Naive thymus-derived CD4-positive, alpha-beta T cell (primary cell): ENCODE results near the gene ACBD7. TPM values are rescaled to one million over a fixed set of nuclear protein-coding genes. Genes with fewer than 3 reads are reported as not detected.

ENCODE experiments used
- ATAC-seq: fragments of 150-1000 bp; cut with Tn5 transposase; 2 replicates; pipeline ENCODE4 v1.10.0; 2021; ENCODE audit warnings: mild to moderate bottlenecking, moderate library complexity
- CTCF ChIA-PET: fragments of 350-600 bp; sonication (Branson Sonifier 250); formaldehyde crosslinking; loops from one replicate; lab custom pipeline; 2021; ENCODE audit warnings: antibody characterized with exemption; lab: Charles Lee
- POLR2A ChIA-PET: fragments of 350-600 bp; sonication (Branson Sonifier 250); formaldehyde crosslinking; loops from one replicate; lab custom pipeline; 2021; ENCODE audit warnings: antibody characterized with exemption, inconsistent platforms; lab: Charles Lee
- DNase-seq, 9 donors: peaks; one replicate each; pipeline versions ENCODE4 v3.0.0 to v3.0.0-alpha.2; 2020 to 2022; ENCODE audit warnings: mixed read lengths in 1 of 9
- H3K27ac ChIP-seq: one replicate; pipeline ENCODE4 v1.7.0; 2013; ENCODE audit warnings: mild to moderate bottlenecking, low read depth, low read length, moderate library complexity
- H3K27me3 ChIP-seq, 2 donors: one replicate each; pipeline ENCODE4 v1.7.0; 2013; ENCODE audit warnings: low read length in 2 of 2, mild to moderate bottlenecking in 2 of 2, moderate library complexity in 2 of 2; ENCODE audit not compliant: control insufficient read depth in 2 of 2, insufficient read depth in 2 of 2
- H3K36me3 ChIP-seq, 3 experiments: 1 replicate in 2 of 3; 2 replicates in 1 of 3; pipeline ENCODE4 v1.7.0; 2013; ENCODE audit warnings: low read length in 3 of 3, mild to moderate bottlenecking in 3 of 3, moderate library complexity in 1 of 3; ENCODE audit not compliant: insufficient read depth in 3 of 3, control insufficient read depth in 2 of 3
- H3K4me1 ChIP-seq, 2 donors: one replicate each; pipeline ENCODE4 v1.7.0; 2013; ENCODE audit warnings: low read length in 2 of 2, mild to moderate bottlenecking in 2 of 2, moderate library complexity in 1 of 2; ENCODE audit not compliant: control insufficient read depth in 2 of 2, insufficient read depth in 2 of 2
- H3K4me3 ChIP-seq: 2 replicates; pipeline ENCODE4 v1.7.0; 2013; ENCODE audit warnings: mild to moderate bottlenecking, low read length
- H3K9me3 ChIP-seq, 3 experiments: 1 replicate in 2 of 3; 2 replicates in 1 of 3; pipeline ENCODE4 v1.7.0; 2013; ENCODE audit warnings: low read length in 3 of 3; ENCODE audit not compliant: control insufficient read depth in 2 of 3
- H3K27ac Mint-ChIP-seq, 9 donors: one replicate each; pipeline ENCODE4 v1.8.0; 2020 to 2022; ENCODE audit warnings: mixed read lengths in 9 of 9, mild to moderate bottlenecking in 8 of 9, moderate library complexity in 5 of 9, inconsistent platforms in 2 of 9
- H3K27me3 Mint-ChIP-seq, 5 donors: one replicate each; pipeline ENCODE4 v1.8.0; 2021 to 2022; ENCODE audit warnings: mixed read lengths in 5 of 5, mild to moderate bottlenecking in 1 of 5
- H3K36me3 Mint-ChIP-seq, 5 donors: one replicate each; pipeline ENCODE4 v1.8.0; 2020 to 2022; ENCODE audit warnings: mixed read lengths in 5 of 5, mild to moderate bottlenecking in 3 of 5, inconsistent platforms in 1 of 5
- H3K4me1 Mint-ChIP-seq, 7 donors: one replicate each; pipeline ENCODE4 v1.8.0; 2020 to 2022; ENCODE audit warnings: mixed read lengths in 7 of 7, mild to moderate bottlenecking in 3 of 7, inconsistent platforms in 1 of 7
- H3K4me3 Mint-ChIP-seq, 10 donors: one replicate each; pipeline ENCODE4 v1.8.0; 2020 to 2022; ENCODE audit warnings: mild to moderate bottlenecking in 10 of 10, mixed read lengths in 10 of 10, moderate library complexity in 6 of 10, inconsistent platforms in 2 of 10
- H3K9me3 Mint-ChIP-seq, 11 donors: one replicate each; pipeline ENCODE4 v1.8.0; 2020 to 2022; ENCODE audit warnings: mixed read lengths in 11 of 11, mild to moderate bottlenecking in 4 of 11, inconsistent platforms in 1 of 11, moderate library complexity in 1 of 11
- intact Hi-C, 2 donors: fragments of 100-400 bp; cut with micrococcal nuclease; formaldehyde crosslinking; loops; one replicate each; pipeline ENCODE4 v1.15.1; 2023
- polyA plus RNA-seq, 2 donors: library from polyadenylated mRNA; unstranded; fragments of 300-500 nt; fragmentation: Illumina TruSeq; gene quantifications; one replicate each; pipeline ENCODE4 v1.2.3, GENCODE V29; 2021
- total RNA-seq, 6 experiments: library from RNA in 5 of 6; stranded (reverse) in 5 of 6; gene quantifications; 1 replicate in 5 of 6; 2 replicates in 1 of 6; pipeline ENCODE4 v1.2.3 and lab custom pipeline; 2021 to 2026

ACBD7 gene
- total and polyA plus RNA-seq, 7 experiments from 2014 or later = 0.27 to 1.5 (median 0.49) TPM; not detected in 2

- Histone ChIP-seq H3K27me3 (no peaks in the 10 kb centered on the region), H3K27ac (no peak overlapping the region), H3K9me3 (no peaks in the 10 kb centered on the region), H3K4me3 (no peak overlapping the region), H3K4me1 (no peaks in the 10 kb centered on the region), H3K36me3 (peaks cover 0 to 68% (median 10%) of the 10 kb centered on the region in 3 experiments)
- CTCF ChIA-PET = interaction anchor here (1.3 kb wide), 1 partner anchor 18 kb away, joined by 8 read pairs; no protein-coding TSS in a partner anchor
- Mint-ChIP-seq H3K27me3 (no peaks in the 10 kb centered on the region), H3K4me3 (peak overlapping the region in 1 of 10 donors; percentile 46), H3K9me3 (peaks cover 0 to 3% (median 0%) of the 10 kb centered on the region in 11 donors), H3K36me3 (peaks cover 0 to 54% (median 31%) of the 10 kb centered on the region in 5 donors), H3K4me1 (peaks cover 0 to 32% (median 10%) of the 10 kb centered on the region in 7 donors), H3K27ac (peak overlapping the region in 7 of 9 donors; percentile 3 to 88 (median 49))
- ATAC-seq (no peak), DNase-seq (no peak)
- intact Hi-C loops = no loop called here
- POLR2A ChIA-PET = interaction anchor here (0.5 to 0.8 kb wide), 4 partner anchors 28 to 1699 kb away, joined by 3 to 6 read pairs (median 3); no protein-coding TSS in a partner anchor
These were observed 35.6 kb upstream of the ACBD7 start for GRCh38 chr10:15124190-15124589.

GRCh38 chr10:15123749-15124184 lies 35.2 kb upstream of the ACBD7 start:
- Histone ChIP-seq H3K36me3 (peaks cover 0 to 68% (median 10%) of the 10 kb centered on the region in 3 experiments), H3K9me3 (no peaks in the 10 kb centered on the region), H3K27ac (no peak overlapping the region), H3K4me1 (no peaks in the 10 kb centered on the region), H3K4me3 (no peak overlapping the region), H3K27me3 (no peaks in the 10 kb centered on the region)
- H3K27me3 Mint-ChIP-seq = no peaks in the 10 kb centered on the region
- ChIA-PET CTCF (interaction anchor here (1.3 kb wide), 1 partner anchor 18 kb away, joined by 8 read pairs; no protein-coding TSS in a partner anchor), POLR2A (interaction anchor here (0.5 to 0.6 kb wide), 4 partner anchors 27 to 1561 kb away, joined by 3 to 6 read pairs (median 3); no protein-coding TSS in a partner anchor)
- H3K36me3 Mint-ChIP-seq = peaks cover 0 to 55% (median 31%) of the 10 kb centered on the region in 5 donors
- DNase-seq = no peak
- no peak for ATAC-seq
- H3K27ac Mint-ChIP-seq = peak overlapping the region in 7 of 9 donors; percentile 3 to 88 (median 49)
- H3K4me1 Mint-ChIP-seq = peaks cover 0 to 32% (median 10%) of the 10 kb centered on the region in 7 donors
- H3K9me3 Mint-ChIP-seq = peaks cover 0 to 3% (median 0%) of the 10 kb centered on the region in 11 donors
- H3K4me3 Mint-ChIP-seq = peak overlapping the region in 1 of 10 donors; percentile 46
- intact Hi-C loops = no loop called here

GRCh38 chr10:15122477-15123030 lies 34.0 kb upstream of the ACBD7 start:
- ATAC-seq (no peak), DNase-seq (no peak)
- POLR2A ChIA-PET = interaction anchor here (0.5 kb wide), 1 partner anchor 22 kb away, joined by 3 read pairs; no protein-coding TSS in a partner anchor
- H3K9me3 ChIP-seq = no peaks in the 10 kb centered on the region
- H3K27me3 ChIP-seq = no peaks in the 10 kb centered on the region
- Mint-ChIP-seq H3K9me3 (peaks cover 0 to 3% (median 0%) of the 10 kb centered on the region in 11 donors), H3K27me3 (no peaks in the 10 kb centered on the region), H3K4me3 (no peak overlapping the region), H3K27ac (peak overlapping the region in 4 of 9 donors; percentile 11 to 74 (median 34)), H3K4me1 (peaks cover 0 to 32% (median 6%) of the 10 kb centered on the region in 7 donors), H3K36me3 (peaks cover 0 to 46% (median 21%) of the 10 kb centered on the region in 5 donors)
- no peaks in the 10 kb centered on the region for H3K4me1 ChIP-seq
- no peak overlapping the region for H3K4me3 ChIP-seq
- no peak overlapping the region for H3K27ac ChIP-seq
- intact Hi-C loops = no loop called here
- peaks cover 0 to 67% (median 7%) of the 10 kb centered on the region in 3 experiments for H3K36me3 ChIP-seq
- CTCF ChIA-PET = no interaction called here

- H3K36me3 ChIP-seq = peaks cover 0 to 73% (median 7%) of the 10 kb centered on the region in 3 experiments
- no peak overlapping the region for H3K27ac ChIP-seq
- POLR2A ChIA-PET = no interaction called here
- H3K4me1 Mint-ChIP-seq = peaks cover 0 to 32% (median 6%) of the 10 kb centered on the region in 7 donors
- no peaks in the 10 kb centered on the region for H3K27me3 Mint-ChIP-seq
- intact Hi-C loops = no loop called here
- no peaks in the 10 kb centered on the region for H3K4me1 ChIP-seq
- ATAC-seq (no peak), DNase-seq (no peak)
- H3K9me3 Mint-ChIP-seq = peaks cover 0 to 3% (median 0%) of the 10 kb centered on the region in 11 donors
- H3K36me3 Mint-ChIP-seq = peaks cover 0 to 44% (median 21%) of the 10 kb centered on the region in 5 donors
- H3K4me3 ChIP-seq = no peak overlapping the region
- no peak overlapping the region for H3K4me3 Mint-ChIP-seq
- no peaks in the 10 kb centered on the region for H3K27me3 ChIP-seq
- H3K9me3 ChIP-seq = no peaks in the 10 kb centered on the region
- H3K27ac Mint-ChIP-seq = peak overlapping the region in 1 of 9 donors; percentile 11
- CTCF ChIA-PET = interaction anchor here (0.6 kb wide), 1 partner anchor 10 kb away, joined by 5 read pairs; no protein-coding TSS in a partner anchor
These were observed 33.1 kb upstream of the ACBD7 start for GRCh38 chr10:15121707-15122106.

GRCh38 chr10:15120523-15120922 lies 31.9 kb upstream of the ACBD7 start:
- POLR2A ChIA-PET = no interaction called here
- CTCF ChIA-PET = no interaction called here
- H3K9me3 Mint-ChIP-seq = no peaks in the 10 kb centered on the region
- Histone ChIP-seq H3K4me3 (no peak overlapping the region), H3K4me1 (no peaks in the 10 kb centered on the region), H3K27me3 (no peaks in the 10 kb centered on the region), H3K36me3 (peaks cover 0 to 63% (median 3%) of the 10 kb centered on the region in 3 experiments), H3K27ac (no peak overlapping the region), H3K9me3 (no peaks in the 10 kb centered on the region)
- H3K27me3 Mint-ChIP-seq = no peaks in the 10 kb centered on the region
- H3K36me3 Mint-ChIP-seq = peaks cover 0 to 37% (median 16%) of the 10 kb centered on the region in 5 donors
- DNase-seq (no peak), ATAC-seq (no peak)
- intact Hi-C loops = no loop called here
- no peak overlapping the region for H3K27ac Mint-ChIP-seq
- peaks cover 0 to 32% (median 6%) of the 10 kb centered on the region in 7 donors for H3K4me1 Mint-ChIP-seq
- no peak overlapping the region for H3K4me3 Mint-ChIP-seq

- Mint-ChIP-seq H3K27ac (no peak overlapping the region), H3K36me3 (peaks cover 0 to 25% (median 9%) of the 10 kb centered on the region in 5 donors), H3K4me3 (no peak overlapping the region), H3K9me3 (no peaks in the 10 kb centered on the region), H3K27me3 (no peaks in the 10 kb centered on the region), H3K4me1 (peaks cover 0 to 14% (median 2%) of the 10 kb centered on the region in 7 donors)
- Histone ChIP-seq H3K4me1 (no peaks in the 10 kb centered on the region), H3K27ac (no peak overlapping the region), H3K9me3 (no peaks in the 10 kb centered on the region), H3K36me3 (peaks cover 0 to 54% (median 0%) of the 10 kb centered on the region in 3 experiments), H3K27me3 (no peaks in the 10 kb centered on the region), H3K4me3 (no peak overlapping the region)
- DNase-seq = no peak
- intact Hi-C loops = no loop called here
- ChIA-PET POLR2A (no interaction called here), CTCF (no interaction called here)
- peak; percentile 51 for ATAC-seq
These were observed 30.0 kb upstream of the ACBD7 start for GRCh38 chr10:15118615-15119014.
